Fibroblast of lung (primary cell): ENCODE results near the gene CDR2.

Experiments
- CTCF ChIP-seq, 2 donors: IDR thresholded peaks in 1 of 2; conservative IDR thresholded peaks in 1 of 2; 1 replicate in 1 of 2; 2 replicates in 1 of 2; pipeline ENCODE4 v1.5.1; 2011 to 2012; ENCODE audit warnings: low read length in 2 of 2, control low read depth in 1 of 2, inconsistent platforms in 1 of 2, low read depth in 1 of 2, mild to moderate bottlenecking in 1 of 2
- EZH2 ChIP-seq: IDR thresholded peaks from 2 replicates; pipeline ENCODE4 v1.5.1; 2012; ENCODE audit warnings: low read length, control low read depth, mild to moderate bottlenecking; ENCODE audit errors: missing control alignments

DNA sequence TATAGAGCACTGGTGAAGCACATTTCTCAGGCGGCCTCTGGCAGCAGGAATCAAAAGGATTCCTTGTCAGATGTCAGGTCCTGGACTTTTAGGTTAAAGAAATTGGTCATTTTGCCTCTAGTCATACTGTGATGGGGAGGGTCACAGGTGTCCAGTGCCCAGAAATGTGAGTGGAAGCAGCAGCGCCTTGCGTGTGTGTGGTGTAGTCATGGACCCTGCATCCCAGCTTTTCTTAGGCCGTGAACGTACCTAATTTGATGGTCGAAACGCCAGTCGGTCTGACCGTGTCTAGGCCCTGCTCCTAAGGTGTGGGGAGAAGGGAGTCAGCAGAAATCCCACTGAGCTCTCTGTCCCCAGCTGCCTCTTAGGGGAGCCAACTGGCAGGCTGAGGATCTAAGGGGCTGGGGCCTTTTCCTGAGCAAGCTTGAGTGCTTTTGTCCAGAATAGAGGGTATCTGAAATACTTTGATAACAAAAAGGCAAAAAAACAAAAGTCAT, 45.2 kb downstream of the CDR2 start:
- TF ChIP-seq CTCF (conservative IDR thresholded peaks at IDR 0.05 in 1 of 2, IDR thresholded peaks at IDR 0.05 in 1 of 2; ENCODE audit: low read depth in 1 of 2, low read length in 2 of 2) (no peak), EZH2 (no peak)
